HG02610 (cell line): ENCODE measurements around the gene DNASE1L2.
A peak's percentile ranks its signal among the peaks of the same experiment; 100 is the strongest.

Experiments
- ATAC-seq: cut with Tn5 transposase; IDR thresholded peaks from one replicate; pipeline ENCODE4 v1.9.1; 2021; ENCODE audit warnings: mild to moderate bottlenecking, moderate library complexity; ENCODE audit not compliant: unreplicated experiment

The DNASE1L2 gene

DNA sequence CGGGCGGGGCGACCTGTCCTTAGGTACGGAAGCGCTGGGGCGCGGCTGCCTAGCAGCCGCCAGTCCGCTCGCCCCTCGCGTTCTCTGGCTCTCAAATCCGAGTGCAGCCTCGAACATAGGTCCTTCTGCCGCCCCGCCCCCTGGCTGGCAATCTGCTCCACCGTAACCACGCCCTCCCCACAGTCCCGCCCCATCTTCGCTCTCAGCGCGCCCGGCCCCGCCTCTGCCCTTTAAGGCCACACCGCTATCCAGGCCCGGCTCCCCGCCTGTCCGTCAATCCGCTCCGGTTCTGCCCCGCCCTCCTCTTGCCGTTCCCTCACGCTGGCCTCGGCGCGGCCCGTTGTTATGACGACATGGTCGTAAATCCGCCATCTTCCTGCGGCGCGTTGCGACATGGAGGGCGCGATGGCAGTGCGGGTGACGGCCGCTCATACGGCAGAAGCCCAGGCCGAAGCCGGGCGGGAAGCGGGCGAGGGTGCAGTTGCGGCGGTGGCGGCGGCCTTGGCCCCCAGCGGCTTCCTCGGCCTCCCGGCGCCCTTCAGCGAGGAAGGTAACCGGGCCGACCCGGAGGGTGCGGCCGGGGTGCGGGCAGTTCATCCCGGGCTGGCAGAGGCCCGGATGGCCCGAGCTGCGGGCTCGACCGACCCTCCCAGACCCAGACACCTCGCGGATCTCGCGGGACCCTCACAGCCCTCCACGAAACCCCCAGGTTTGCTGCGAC is 12.9 kb upstream of the DNASE1L2 start, which contains the start of gene E4F1:
Gene E4F1 (plus strand): TSS at position 371 of the 721 bp plus-strand sequence. CDS start 23 bp downstream, at position 394.
- ATAC-seq = peak; percentile 95

- ATAC-seq = peak; percentile 8
Measured at GRCh38 chr16:2223942-2224486, 12.2 kb upstream of the DNASE1L2 start.

DNA sequence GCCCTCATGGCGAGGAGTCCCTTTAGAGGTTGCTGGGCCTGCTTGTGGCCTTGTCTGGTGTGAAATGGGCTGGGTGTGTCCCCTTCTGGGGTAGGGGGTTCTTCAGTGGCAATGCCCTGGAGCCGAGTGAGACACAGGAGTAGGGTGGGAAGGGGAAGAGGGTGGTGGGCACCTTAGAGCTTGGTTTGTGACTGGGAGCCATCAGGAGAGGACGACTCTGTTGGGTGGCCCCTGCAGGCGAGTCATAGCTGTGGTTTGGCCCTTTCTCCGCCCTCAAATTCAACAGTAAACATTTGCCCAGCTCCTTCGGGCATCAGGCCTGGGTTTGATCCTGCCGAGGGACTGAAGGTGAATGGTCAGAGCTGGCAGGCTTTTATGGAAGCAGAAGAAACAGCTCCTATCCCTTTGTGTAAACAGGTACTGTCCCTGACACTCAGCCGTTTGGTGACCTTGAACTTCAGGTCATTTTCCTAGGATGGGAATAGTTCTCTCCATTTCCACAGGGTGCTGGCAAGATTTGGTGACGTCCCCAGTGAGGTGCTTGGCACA is 9.9 kb upstream of the DNASE1L2 start:
- ATAC-seq = no peak

GRCh38 chr16:2226918-2227317 is 9.3 kb upstream of the DNASE1L2 start:
- ATAC-seq = no peak

DNA sequence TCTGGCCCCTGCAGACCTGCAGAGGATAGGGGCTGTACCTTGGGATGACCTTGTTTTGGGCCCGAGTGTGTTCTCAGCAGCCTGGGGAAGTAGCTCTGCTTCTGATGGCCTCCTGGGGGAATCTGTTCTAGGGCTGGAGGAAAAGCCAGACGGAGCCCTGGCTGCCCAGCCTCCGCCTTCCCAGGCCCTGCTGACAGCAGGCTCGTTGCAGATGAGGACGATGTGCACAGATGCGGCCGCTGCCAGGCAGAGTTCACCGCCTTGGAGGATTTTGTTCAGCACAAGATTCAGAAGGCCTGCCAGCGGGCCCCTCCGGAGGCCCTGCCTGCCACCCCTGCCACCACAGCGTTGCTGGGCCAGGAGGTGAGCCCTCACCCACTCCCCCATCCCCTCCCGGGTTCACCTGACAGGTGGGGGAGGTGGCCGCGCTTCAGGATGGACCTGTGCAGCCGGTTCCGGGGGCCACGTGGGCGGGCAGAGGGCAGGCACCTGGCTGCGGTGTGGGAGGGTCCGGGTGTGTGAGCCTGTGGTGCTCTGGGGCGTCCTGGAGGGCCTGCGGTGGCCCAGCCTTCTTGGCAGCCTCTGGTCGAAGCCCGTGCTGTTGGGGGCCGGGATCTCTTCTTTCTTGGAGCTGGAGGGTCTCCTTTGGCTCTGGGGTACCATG is 8.0 kb upstream of the DNASE1L2 start:
- ATAC-seq = no peak

- ATAC-seq = no peak
Measured at GRCh38 chr16:2229091-2229490, 7.2 kb upstream of the DNASE1L2 start.

DNA sequence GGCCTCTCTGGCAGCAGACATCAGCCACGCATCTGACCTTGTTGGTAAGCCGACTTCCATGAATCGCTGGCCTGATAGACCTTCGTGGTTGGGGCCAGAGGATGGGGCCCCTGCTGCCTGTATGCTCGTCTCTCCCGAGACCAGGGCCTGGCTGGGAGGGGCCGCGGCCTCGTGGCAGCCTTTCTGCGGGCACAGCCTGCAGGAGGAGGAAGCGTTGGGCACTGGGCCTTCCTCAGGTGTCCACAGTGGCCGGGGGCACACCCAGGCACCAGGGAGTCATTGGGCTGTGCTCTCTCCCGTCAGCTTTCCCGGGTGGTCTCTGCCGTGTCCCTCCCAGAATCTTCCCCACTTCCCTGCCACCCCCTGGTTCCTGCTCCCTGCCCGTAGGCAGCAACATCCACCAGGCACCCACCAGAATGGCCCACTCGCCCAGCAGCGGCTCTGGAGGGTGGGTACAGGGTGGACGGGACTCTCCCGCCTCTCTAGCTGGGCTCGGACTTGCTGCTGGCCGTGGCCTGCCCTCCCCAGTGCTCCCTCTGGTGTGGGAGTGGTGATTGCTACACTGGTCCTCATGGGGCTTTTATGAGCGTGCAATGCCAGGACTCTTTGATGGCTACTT is 6.5 kb upstream of the DNASE1L2 start:
- no peak for ATAC-seq

DNA sequence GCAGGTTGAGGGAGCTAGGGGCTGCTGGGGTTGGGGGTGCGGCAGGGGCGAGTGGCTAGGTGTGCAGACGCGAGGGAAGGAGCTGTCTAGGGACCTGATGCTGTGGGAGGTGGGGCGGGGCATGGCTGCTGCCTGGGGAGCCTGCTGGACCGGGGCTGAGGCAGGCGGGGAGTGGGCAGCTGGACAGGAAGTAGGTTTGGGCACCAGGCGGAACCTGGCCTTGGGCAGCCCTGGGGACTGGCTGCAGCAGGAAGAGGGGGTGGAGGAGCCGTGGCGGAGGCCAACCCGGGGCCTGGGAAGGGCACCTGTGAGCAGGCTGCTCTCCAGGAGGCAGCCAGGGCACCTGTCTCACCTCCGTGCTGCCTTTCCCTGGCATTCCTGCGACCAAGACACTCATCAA is 5.9 kb upstream of the DNASE1L2 start:
- no peak for ATAC-seq

GRCh38 chr16:2231016-2231931 is 5.0 kb upstream of the DNASE1L2 start:
- ATAC-seq = no peak

- ATAC-seq = no peak
Measured at GRCh38 chr16:2232094-2232990, 3.9 kb upstream of the DNASE1L2 start.

GRCh38 chr16:2233046-2233775 is 3.0 kb upstream of the DNASE1L2 start:
- no peak for ATAC-seq

- ATAC-seq = no peak
Measured at GRCh38 chr16:2233872-2234812, 2.1 kb upstream of the DNASE1L2 start.

DNA sequence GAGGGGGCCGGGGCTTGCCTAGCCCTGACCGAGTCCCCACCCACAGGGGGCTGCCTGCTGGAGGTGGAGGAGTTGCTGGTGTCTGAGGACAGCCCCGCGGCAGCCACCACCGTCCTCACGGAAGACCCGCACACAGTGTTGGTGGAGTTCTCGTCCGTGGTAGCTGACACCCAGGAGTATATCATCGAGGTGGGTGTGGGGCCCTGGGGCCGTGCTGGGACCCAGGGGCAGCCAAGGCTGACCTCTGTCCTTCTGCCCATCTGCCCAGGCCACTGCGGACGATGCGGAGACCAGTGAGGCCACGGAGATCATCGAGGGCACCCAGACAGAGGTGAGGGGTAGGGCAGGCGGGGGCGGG is 1.5 kb upstream of the DNASE1L2 start:
- no peak for ATAC-seq

DNA sequence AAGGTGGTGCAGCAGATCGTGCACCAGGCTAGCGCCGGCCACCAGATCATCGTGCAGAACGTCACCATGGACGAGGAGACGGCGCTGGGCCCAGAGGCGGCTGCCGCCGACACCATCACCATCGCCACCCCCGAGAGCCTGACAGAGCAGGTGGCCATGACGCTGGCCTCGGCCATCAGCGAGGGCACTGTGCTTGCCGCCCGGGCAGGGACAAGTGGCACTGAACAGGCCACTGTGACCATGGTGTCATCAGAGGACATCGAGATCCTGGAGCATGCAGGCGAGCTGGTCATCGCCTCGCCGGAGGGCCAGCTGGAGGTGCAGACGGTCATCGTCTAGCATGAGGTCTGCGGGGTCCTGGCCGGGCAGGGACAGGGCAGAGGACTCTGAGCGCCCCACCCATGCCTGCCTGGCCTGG is 1.0 kb upstream of the DNASE1L2 start:
- ATAC-seq = no peak

DNA sequence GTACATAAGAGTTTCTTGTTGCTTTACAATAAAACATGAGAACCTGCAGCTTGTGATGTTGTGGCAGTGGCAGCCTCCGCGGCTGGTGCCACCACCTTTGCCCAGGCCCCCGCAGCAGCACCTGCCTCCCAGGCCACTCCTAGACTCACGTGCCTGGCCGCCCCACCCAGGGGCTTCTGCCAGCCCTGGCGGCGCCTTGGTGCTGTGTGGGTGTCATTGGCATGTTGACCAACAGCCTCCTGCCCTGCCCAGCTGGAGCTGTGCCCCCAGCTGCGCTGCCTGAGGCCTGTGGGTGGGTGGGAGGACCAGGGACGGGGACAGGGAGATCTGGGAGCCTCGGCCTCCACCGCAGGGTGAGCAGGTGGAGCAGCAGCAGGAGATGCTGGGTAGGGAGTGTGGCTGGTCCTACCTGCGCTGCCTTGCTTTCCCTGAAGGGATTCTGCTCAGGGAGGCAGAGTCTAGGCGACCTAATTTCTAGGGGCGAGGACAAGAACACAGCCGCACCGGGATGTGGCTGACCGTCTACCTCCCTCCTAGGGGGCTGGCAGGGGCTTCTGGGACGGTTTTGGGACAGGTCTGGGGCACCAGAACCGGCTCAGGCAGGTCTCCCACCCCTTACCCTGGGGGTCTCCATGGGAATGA is 428 bp upstream of the DNASE1L2 start:
- ATAC-seq = no peak

DNA sequence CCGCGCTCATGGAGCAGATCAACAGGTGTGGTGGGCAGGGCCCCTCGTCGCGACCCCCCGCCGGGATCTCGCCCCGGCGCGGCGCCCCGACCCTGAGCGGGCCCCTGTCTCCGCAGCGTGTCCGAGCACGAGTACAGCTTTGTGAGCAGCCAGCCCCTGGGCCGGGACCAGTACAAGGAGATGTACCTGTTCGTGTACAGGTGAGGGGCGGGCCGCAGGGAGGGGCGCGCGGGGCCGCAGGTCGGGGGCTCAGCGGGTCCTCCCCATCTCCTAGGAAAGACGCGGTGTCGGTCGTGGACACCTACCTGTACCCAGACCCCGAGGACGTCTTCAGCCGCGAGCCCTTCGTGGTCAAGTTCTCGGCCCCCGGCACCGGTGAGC is 848 bp downstream of the DNASE1L2 start:
- no peak for ATAC-seq

DNA sequence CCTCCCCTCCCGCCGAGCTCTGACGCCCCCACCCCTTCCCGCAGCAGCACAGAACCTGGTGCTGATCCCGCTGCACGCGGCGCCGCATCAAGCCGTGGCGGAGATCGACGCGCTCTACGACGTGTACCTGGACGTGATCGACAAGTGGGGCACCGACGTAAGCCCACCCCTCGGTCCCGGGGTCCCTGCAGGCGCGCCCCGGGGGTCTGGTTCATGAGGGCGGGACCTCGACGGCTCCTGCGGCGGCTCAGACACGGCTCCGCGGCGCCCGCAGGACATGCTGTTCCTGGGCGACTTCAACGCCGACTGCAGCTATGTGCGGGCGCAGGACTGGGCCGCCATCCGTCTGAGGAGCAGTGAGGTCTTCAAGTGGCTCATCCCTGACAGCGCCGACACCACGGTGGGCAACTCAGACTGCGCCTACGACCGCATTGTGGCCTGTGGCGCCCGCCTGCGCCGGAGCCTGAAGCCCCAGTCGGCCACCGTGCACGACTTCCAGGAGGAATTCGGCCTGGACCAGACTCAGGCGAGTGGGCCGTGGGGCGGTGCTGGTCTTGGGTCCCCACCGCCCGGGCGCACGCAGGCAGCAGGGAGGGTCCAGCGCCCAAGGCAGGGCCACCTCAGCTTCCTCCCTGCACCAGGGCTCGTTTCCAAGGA is 1.4 kb downstream of the DNASE1L2 start:
- no peak for ATAC-seq
